Fibroblast of villous mesenchyme (primary cell): ENCODE data around the gene IFT81. TPM values are rescaled to one million over a fixed set of nuclear protein-coding genes. Genes with fewer than 3 reads are reported as not detected.
"Not testable (repeated sequence)": the region's sequence is repeated elsewhere in the genome, so short reads cannot be mapped to it uniquely, and the experiment has no call there.

ENCODE experiments used
- DNase-seq: peaks from one replicate; pipeline ENCODE4 v3.0.0-alpha.2; 2010; ENCODE audit warnings: low read depth
- H3K4me3 ChIP-seq: 2 replicates; pipeline ENCODE4 v1.5.1; 2011; ENCODE audit warnings: low read depth, mild to moderate bottlenecking, low read length
- CTCF ChIP-seq: IDR thresholded peaks from 2 replicates; pipeline ENCODE4 v1.5.1; 2012; ENCODE audit warnings: low read depth, mild to moderate bottlenecking, low read length; ENCODE audit not compliant: insufficient read depth
- total RNA-seq: library from RNA; depleted of rRNA; stranded (reverse); fragments of >200 nt; gene quantifications from 2 replicates; pipeline ENCODE4 v1.2.3, GENCODE V29; 2012

The IFT81 gene
- total RNA-seq = 20.6 and 24.2 TPM in 2 replicates

- peak within 1 kb of the TSS; percentile 98 for H3K4me3 ChIP-seq
- DNase-seq = peak; percentile 95
- TF ChIP-seq CTCF = no peak
Measured at GRCh38 chr12:110124269-110124995, at the start of gene IFT81. Gene IFT81 (plus strand): TSS chr12:110124357. CDS start chr12:110127381, 3,024 bp downstream.

DNA sequence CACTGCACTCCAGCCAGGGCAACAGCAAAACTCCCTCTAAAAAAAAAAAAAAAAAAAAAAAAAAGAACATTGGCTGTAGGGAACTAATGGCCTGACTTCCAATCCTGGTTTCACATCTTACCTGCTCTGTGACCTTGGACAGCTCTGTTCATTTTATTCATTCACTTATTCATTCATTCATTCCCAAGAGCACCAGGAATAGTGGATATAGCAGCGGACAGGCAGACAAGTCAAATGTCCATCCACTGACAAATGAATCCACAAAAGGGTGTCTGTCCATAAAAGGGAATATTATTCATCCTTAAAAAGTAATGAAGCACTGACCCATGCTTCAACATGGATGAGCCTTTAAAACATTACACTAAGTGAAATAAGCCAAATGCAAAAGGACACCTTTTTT lies 48.3 kb upstream of the IFT81 start:
- TF ChIP-seq CTCF = no peak
- no peak overlapping the region for H3K4me3 ChIP-seq
- DNase-seq = no peak

DNA sequence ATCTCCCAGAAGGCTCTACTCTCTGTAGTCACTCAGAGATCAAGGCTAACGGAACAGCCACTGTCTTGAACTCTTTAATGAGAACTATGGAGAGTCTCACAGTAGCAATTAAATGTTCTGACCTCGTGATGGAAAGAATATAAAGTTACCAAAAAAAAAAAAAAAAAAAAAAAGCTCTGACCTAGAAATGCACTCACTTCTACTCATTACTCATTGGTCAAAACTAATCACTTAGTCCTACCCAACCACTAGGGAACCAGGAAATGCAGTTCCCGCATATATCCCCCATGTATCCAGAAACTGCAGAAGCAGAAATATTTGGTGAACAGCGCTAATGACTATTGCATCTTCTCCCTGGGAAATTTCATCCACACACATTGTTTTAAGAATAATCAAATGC lies 46.4 kb upstream of the IFT81 start:
- no peak for DNase-seq
- no peak overlapping the region for H3K4me3 ChIP-seq
- TF ChIP-seq CTCF = no peak

DNA sequence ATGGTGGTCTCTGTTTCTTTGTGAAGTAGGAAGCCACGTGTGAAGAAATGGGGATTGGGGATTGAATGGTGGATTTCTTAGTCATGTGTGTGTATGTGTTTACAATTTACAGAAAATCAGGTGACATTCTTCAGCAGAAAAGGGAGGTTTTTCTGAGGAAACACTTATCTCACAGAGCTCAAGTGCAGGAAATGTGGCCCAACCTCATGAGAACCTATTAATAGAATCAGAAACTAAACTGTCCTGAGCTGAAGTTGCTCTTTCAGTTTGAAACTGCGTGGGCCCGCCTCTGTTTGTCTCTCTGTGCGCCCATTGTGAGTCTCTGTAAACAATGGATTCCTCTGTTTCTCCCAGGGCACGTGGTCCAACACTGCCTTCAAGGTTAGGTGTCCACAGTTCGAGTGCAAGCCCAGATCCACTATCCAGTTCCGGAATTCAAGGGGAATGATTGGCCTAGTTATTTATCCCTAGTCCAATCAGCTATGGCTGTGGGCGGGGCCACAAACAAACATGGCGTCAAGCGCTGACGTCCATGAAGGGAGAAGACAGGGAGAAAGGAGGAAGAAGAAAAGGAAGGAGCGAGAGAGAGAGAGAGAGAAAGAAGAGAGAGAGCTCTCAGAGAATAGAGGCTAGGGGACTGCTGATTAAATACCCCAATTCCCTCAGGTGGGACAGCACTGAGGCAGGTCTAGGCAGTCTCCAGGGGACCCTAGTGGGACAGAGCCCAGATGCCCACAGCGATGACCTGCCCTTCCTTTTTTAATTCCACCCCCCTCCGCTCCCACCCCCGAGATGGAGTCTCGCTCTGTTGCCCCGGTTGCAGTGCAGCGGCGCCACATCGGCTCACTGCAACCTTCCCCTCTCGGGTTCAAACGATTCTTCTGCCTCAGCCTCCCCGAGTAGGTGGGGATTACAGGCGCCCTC lies 44.4 kb upstream of the IFT81 start:
- no peak for TF ChIP-seq CTCF
- no peak overlapping the region for H3K4me3 ChIP-seq
- peak; percentile 56 for DNase-seq

- TF ChIP-seq CTCF = no peak
- no peak overlapping the region for H3K4me3 ChIP-seq
- DNase-seq = no peak
Measured at GRCh38 chr12:110080410-110080809, 43.7 kb upstream of the IFT81 start.

GRCh38 chr12:110084314-110085015 lies 39.7 kb upstream of the IFT81 start:
- no peak for DNase-seq
- no peak overlapping the region for H3K4me3 ChIP-seq
- TF ChIP-seq CTCF = no peak

GRCh38 chr12:110088216-110088615 lies 35.9 kb upstream of the IFT81 start:
- H3K4me3 ChIP-seq, DNase-seq: not testable (repeated sequence)
